SK-N-SH (cell line): Measurements from ENCODE around the gene OR10G3. TPM values are rescaled to one million over a fixed set of nuclear protein-coding genes. Genes with fewer than 3 reads are reported as not detected.

ENCODE experiments used
- CTCF ChIA-PET: fragments of 300-600, 350-600 bp; formaldehyde crosslinking; extraction: SDS; loops from one replicate; lab custom pipeline; 2021; lab: Yijun Ruan, JAX
- POLR2A ChIA-PET: fragments of 350-600 bp; sonication (Branson Sonifier 250); formaldehyde crosslinking; extraction: SDS; loops from one replicate; lab custom pipeline; 2020; ENCODE audit warnings: antibody characterized with exemption, inconsistent platforms; lab: Yijun Ruan, JAX
- DNase-seq: peaks from one replicate; pipeline ENCODE4 v3.0.0; 2012
- H2AFZ ChIP-seq: fragments of 200-600 bp; sonication (generic); 2 replicates; pipeline ENCODE4 v1.8.1; 2016; ENCODE audit warnings: antibody characterized with exemption, mild to moderate bottlenecking, low read depth
- H3F3A ChIP-seq: fragments of 200-600 bp; sonication (generic); replicated peaks from 2 replicates; pipeline ENCODE3; 2016; ENCODE audit warnings: antibody characterized with exemption, mild to moderate bottlenecking; ENCODE audit not compliant: insufficient read depth
- H3K27ac ChIP-seq, 2 experiments: fragments of 200-500 bp in 1 of 2; fragments of 200-600 bp in 1 of 2; sonication (Bioruptor generic) in 1 of 2; sonication (generic), shearing (Covaris generic) in 1 of 2; 2 replicates each; pipeline versions ENCODE4 v1.5.1 to v1.6.1; 2014 to 2016; ENCODE audit warnings: low read depth in 2 of 2, inconsistent platforms in 1 of 2, low read length in 1 of 2, mild to moderate bottlenecking in 1 of 2, mixed read lengths in 1 of 2
- H3K27me3 ChIP-seq: fragments of 200-600 bp; sonication (generic), shearing (Covaris generic); 2 replicates; pipeline ENCODE4 v1.6.1; 2016; ENCODE audit warnings: mixed run types; ENCODE audit not compliant: insufficient read depth
- H3K36me3 ChIP-seq, 2 experiments: fragments of 200-500 bp in 1 of 2; fragments of 200-600 bp in 1 of 2; sonication (Bioruptor generic) in 1 of 2; sonication (generic) in 1 of 2; replicated peaks in 1 of 2; 2 replicates each; pipeline versions ENCODE3 to v1.5.1; 2014 to 2016; ENCODE audit warnings: low read length in 1 of 2, mild to moderate bottlenecking in 1 of 2; ENCODE audit not compliant: insufficient read depth in 2 of 2, control insufficient read depth in 1 of 2
- H3K4me1 ChIP-seq, 2 experiments: fragments of 200-500 bp in 1 of 2; fragments of 200-600 bp in 1 of 2; sonication (Bioruptor generic) in 1 of 2; sonication (generic), shearing (Covaris generic) in 1 of 2; 2 replicates each; pipeline versions ENCODE4 v1.5.1 to v1.6.1; 2014 to 2016; ENCODE audit warnings: low read depth in 1 of 2, low read length in 1 of 2, mixed run types in 1 of 2; ENCODE audit not compliant: insufficient read depth in 2 of 2, control insufficient read depth in 1 of 2
- H3K4me2 ChIP-seq: fragments of 200-600 bp; sonication (generic), shearing (Covaris generic); 2 replicates; pipeline ENCODE4 v1.6.1; 2017; ENCODE audit warnings: mixed run types
- H3K4me3 ChIP-seq, 2 experiments: fragments of 200-500 bp in 1 of 2; fragments of 200-600 bp in 1 of 2; sonication (Bioruptor generic) in 1 of 2; sonication (generic), shearing (Covaris generic) in 1 of 2; 2 replicates each; pipeline versions ENCODE4 v1.5.1 to v1.8.1; 2014 to 2016; ENCODE audit warnings: low read depth in 2 of 2, inconsistent platforms in 1 of 2, low read length in 1 of 2, mild to moderate bottlenecking in 1 of 2, mixed read lengths in 1 of 2, moderate library complexity in 1 of 2
- H3K79me2 ChIP-seq: fragments of 200-600 bp; sonication (generic); 2 replicates; pipeline ENCODE4 v1.8.1; 2017; ENCODE audit warnings: mild to moderate bottlenecking; ENCODE audit not compliant: insufficient read depth
- H3K9ac ChIP-seq: fragments of 200-600 bp; sonication (generic); 2 replicates; pipeline ENCODE4 v1.6.1; 2017; ENCODE audit warnings: mixed run types
- H3K9me2 ChIP-seq: fragments of 200-600 bp; sonication (generic); 2 replicates; pipeline ENCODE4 v1.6.1; 2017; ENCODE audit warnings: mixed run types
- H3K9me3 ChIP-seq: fragments of 200-600 bp; sonication (generic); 2 replicates; pipeline ENCODE4 v1.6.1; 2017; ENCODE audit warnings: mixed run types, mild to moderate bottlenecking, moderate library complexity
- H4K20me1 ChIP-seq: fragments of 200-600 bp; sonication (generic); 2 replicates; pipeline ENCODE4 v1.6.1; 2017; ENCODE audit warnings: mild to moderate bottlenecking, mixed run types; ENCODE audit not compliant: insufficient read depth
- ELF1 ChIP-seq: IDR thresholded peaks from 2 replicates; pipeline ENCODE4 v1.4.0; 2012
- FOXJ3 ChIP-seq: sonication (generic); formaldehyde crosslinking; IDR thresholded peaks from 2 replicates; pipeline ENCODE4 v1.5.1; 2020; ENCODE audit warnings: mild to moderate bottlenecking, missing genetic modification reagents
- FOXM1 ChIP-seq: IDR thresholded peaks from 2 replicates; pipeline ENCODE4 v1.4.0; 2012; ENCODE audit warnings: low read depth, mild to moderate bottlenecking
- JUND ChIP-seq: IDR thresholded peaks from 2 replicates; pipeline ENCODE4 v1.4.0; 2012
- NFIC ChIP-seq: IDR thresholded peaks from 2 replicates; pipeline ENCODE4 v1.4.0; 2012; ENCODE audit warnings: borderline replicate concordance
- NRF1 ChIP-seq: IDR thresholded peaks from 2 replicates; pipeline ENCODE4 v1.6.1; 2012; ENCODE audit warnings: low read depth, mild to moderate bottlenecking, low read length
- POLR2AphosphoS5 ChIP-seq: IDR thresholded peaks from 2 replicates; pipeline ENCODE4 v1.6.1; 2012; ENCODE audit warnings: low read depth, low read length
- RAD21 ChIP-seq: IDR thresholded peaks from 2 replicates; pipeline ENCODE4 v1.6.1; 2012; ENCODE audit warnings: mild to moderate bottlenecking, low read length
- RFX5 ChIP-seq: IDR thresholded peaks from 2 replicates; pipeline ENCODE4 v1.6.1; 2012; ENCODE audit warnings: mild to moderate bottlenecking, improper control_type of control experiment, low read length
- RXRA ChIP-seq: IDR thresholded peaks from 2 replicates; pipeline ENCODE4 v1.4.0; 2012; ENCODE audit warnings: low read depth, mild to moderate bottlenecking, borderline replicate concordance
- SMC3 ChIP-seq: IDR thresholded peaks from 2 replicates; pipeline ENCODE4 v1.6.1; 2012; ENCODE audit warnings: low read depth, low read length, improper control_type of control experiment
- TCF12 ChIP-seq: IDR thresholded peaks from 2 replicates; pipeline ENCODE4 v1.4.0; 2012
- TEAD4 ChIP-seq: IDR thresholded peaks from 2 replicates; pipeline ENCODE4 v1.4.0; 2012; ENCODE audit warnings: mild to moderate bottlenecking, borderline replicate concordance; ENCODE audit not compliant: insufficient read depth
- WGBS: methylation state at CpG from one replicate; pipeline ENCODE4 v1.1.6; 2017; ENCODE audit warnings: low lambda C conversion rate; 5-methylcytosine and 5-hydroxymethylcytosine counted together
- polyA plus RNA-seq, 3 experiments: library from polyadenylated mRNA; depleted of rRNA; stranded (reverse); fragments of >200 nt; gene quantifications; 2 replicates each; pipeline ENCODE4 v1.2.3, GENCODE V29; 2012
- TF ChIP-seq, protein P1 (sequence below): IDR thresholded peaks from 2 replicates; pipeline ENCODE4 v1.6.1; 2012; ENCODE audit warnings: mild to moderate bottlenecking, low read depth, low read length, moderate library complexity
- TF ChIP-seq, protein P2 (sequence below): IDR thresholded peaks from 2 replicates; pipeline ENCODE4 v1.4.0; 2012; ENCODE audit warnings: low read depth
- TF ChIP-seq, protein P3 (sequence below): fragments of 150-350 bp; IDR thresholded peaks from 2 replicates; pipeline ENCODE4 v1.6.1; 2016; ENCODE audit warnings: mild to moderate bottlenecking, low read depth, low read length
- TF ChIP-seq, protein P4 (sequence below): IDR thresholded peaks from 2 replicates; pipeline ENCODE4 v1.4.0; 2012; ENCODE audit warnings: low read depth, borderline replicate concordance
- TF ChIP-seq, protein P5 (sequence below): IDR thresholded peaks from 2 replicates; pipeline ENCODE4; 2012

The OR10G3 gene
- polyA plus RNA-seq, 1 of the 3 experiments (the other 2 are of a cell fraction), result not detected

DNA sequence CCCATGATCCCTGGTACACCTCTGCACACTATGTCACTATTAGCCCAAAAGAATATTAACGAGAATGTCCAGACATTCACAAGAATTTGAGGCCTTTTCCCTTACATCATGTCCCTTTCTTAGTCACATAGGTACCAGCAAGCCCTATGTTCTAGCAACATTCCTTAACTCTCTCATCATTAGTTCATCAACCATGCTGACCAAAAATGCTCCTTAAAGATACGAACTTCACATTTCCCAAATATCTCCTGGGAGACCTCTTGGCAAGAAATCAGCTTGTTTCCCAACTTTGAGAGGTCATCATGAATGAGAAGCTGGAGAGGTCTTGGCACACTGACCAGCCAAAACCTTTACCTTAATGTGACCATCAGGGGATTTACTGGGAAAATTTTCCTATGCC lies 58.4 kb downstream of the OR10G3 start (continued):
- TF ChIP-seq, protein P1, sequence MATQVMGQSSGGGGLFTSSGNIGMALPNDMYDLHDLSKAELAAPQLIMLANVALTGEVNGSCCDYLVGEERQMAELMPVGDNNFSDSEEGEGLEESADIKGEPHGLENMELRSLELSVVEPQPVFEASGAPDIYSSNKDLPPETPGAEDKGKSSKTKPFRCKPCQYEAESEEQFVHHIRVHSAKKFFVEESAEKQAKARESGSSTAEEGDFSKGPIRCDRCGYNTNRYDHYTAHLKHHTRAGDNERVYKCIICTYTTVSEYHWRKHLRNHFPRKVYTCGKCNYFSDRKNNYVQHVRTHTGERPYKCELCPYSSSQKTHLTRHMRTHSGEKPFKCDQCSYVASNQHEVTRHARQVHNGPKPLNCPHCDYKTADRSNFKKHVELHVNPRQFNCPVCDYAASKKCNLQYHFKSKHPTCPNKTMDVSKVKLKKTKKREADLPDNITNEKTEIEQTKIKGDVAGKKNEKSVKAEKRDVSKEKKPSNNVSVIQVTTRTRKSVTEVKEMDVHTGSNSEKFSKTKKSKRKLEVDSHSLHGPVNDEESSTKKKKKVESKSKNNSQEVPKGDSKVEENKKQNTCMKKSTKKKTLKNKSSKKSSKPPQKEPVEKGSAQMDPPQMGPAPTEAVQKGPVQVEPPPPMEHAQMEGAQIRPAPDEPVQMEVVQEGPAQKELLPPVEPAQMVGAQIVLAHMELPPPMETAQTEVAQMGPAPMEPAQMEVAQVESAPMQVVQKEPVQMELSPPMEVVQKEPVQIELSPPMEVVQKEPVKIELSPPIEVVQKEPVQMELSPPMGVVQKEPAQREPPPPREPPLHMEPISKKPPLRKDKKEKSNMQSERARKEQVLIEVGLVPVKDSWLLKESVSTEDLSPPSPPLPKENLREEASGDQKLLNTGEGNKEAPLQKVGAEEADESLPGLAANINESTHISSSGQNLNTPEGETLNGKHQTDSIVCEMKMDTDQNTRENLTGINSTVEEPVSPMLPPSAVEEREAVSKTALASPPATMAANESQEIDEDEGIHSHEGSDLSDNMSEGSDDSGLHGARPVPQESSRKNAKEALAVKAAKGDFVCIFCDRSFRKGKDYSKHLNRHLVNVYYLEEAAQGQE, result no peak
- TF ChIP-seq FOXM1 (no peak), TCF12 (no peak), NFIC (no peak), JUND (no peak)
- TF ChIP-seq, protein P2, sequence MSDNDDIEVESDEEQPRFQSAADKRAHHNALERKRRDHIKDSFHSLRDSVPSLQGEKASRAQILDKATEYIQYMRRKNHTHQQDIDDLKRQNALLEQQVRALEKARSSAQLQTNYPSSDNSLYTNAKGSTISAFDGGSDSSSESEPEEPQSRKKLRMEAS, result no peak

DNA sequence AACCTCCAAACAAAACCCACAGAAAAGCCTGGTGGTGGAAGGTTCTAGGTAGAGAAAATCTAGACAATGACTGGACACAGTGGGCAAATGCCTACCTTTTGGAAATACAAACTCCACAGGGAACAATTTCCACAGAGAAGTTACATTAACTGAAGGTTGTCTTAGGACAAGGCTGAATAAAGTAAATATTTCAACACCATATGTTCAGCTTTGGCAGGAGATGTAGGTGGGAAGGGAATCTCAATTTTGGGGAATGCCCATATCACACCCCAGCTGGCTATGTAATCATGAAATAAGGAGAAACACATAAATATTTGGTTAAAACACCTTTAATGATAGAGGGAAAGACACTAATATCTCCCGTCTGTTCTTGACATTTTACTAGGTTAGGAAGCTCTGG lies 59.1 kb downstream of the OR10G3 start:
- DNase-seq, result no peak
- Histone ChIP-seq H3K79me2 (no peaks in the 10 kb centered on the region; the same call in 1 of the 2 replicates), H3K27me3 (no peaks in the 10 kb centered on the region), H3K36me3 (peaks cover 0 to 5% of the 10 kb centered on the region in 2 experiments), H3K4me2 (no peak overlapping the region), H4K20me1 (no peaks in the 10 kb centered on the region), H3K9me2 (no peaks in the 10 kb centered on the region), H3K9me3 (no peaks in the 10 kb centered on the region), H2AFZ (no peak overlapping the region), H3K4me1 (peaks cover 0 to 8% of the 10 kb centered on the region in 2 experiments; a peak in 1 of 4 replicates), H3F3A (no peaks in the 10 kb centered on the region), H3K9ac (no peak overlapping the region), H3K27ac (no peak overlapping the region), H3K4me3 (no peak overlapping the region)
- ChIA-PET CTCF (interaction anchor here (2.9 kb wide), 1 partner anchor 22 kb away, joined by 15 read pairs; no protein-coding TSS in a partner anchor), POLR2A (interaction anchor here (1.3 kb wide), 1 partner anchor 10 kb away, joined by 5 read pairs; the partner anchor contains the start of gene METTL3)
- 88% methylated on average over 1 of the region's 1 CpG for WGBS
- no peak for TF ChIP-seq TEAD4
- TF ChIP-seq, protein P3, sequence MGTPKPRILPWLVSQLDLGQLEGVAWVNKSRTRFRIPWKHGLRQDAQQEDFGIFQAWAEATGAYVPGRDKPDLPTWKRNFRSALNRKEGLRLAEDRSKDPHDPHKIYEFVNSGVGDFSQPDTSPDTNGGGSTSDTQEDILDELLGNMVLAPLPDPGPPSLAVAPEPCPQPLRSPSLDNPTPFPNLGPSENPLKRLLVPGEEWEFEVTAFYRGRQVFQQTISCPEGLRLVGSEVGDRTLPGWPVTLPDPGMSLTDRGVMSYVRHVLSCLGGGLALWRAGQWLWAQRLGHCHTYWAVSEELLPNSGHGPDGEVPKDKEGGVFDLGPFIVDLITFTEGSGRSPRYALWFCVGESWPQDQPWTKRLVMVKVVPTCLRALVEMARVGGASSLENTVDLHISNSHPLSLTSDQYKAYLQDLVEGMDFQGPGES, result no peak
- no peak for TF ChIP-seq ELF1
- TF ChIP-seq RFX5, result no peak
- no peak for TF ChIP-seq FOXJ3

DNA sequence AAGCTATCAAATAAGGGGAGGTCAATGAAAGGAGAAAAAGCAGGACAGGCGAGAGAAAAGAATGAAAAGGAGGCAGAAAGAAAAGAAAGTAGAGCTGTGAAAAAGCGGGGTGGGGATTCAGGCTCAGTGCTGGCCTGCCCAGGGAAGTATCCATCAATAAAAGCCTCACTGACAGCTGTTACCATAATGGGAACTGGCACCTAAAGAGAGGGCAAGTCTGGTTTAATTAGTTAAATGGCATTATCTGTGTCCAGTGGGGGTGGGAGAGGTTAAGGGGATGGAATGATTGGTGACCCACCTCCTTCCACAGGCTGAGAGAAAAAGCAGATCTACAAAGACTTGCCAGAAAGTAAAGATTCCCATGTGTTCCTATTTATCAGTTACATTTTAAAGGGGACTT lies 61.2 kb downstream of the OR10G3 start:
- Histone ChIP-seq H3K4me2 (no peak overlapping the region), H3K27me3 (no peaks in the 10 kb centered on the region), H3K27ac (no peak overlapping the region), H3K79me2 (no peaks in the 10 kb centered on the region), H3K4me1 (no peaks in the 10 kb centered on the region; a peak in 1 of 4 replicates), H3K4me3 (no peak overlapping the region), H3K36me3 (no peaks in the 10 kb centered on the region), H3K9me2 (no peaks in the 10 kb centered on the region), H3K9ac (no peak overlapping the region), H2AFZ (no peak overlapping the region), H3K9me3 (no peaks in the 10 kb centered on the region), H4K20me1 (no peaks in the 10 kb centered on the region), H3F3A (no peaks in the 10 kb centered on the region)
- ChIA-PET POLR2A (no interaction called here), CTCF (interaction anchor here (1.8 kb wide), 1 partner anchor 20 kb away, joined by 9 read pairs; no protein-coding TSS in a partner anchor)
- DNase-seq, result no peak
- TF ChIP-seq FOXM1, result no peak
- no peak for TF ChIP-seq SMC3
- TF ChIP-seq POLR2AphosphoS5, result no peak
- no peak for TF ChIP-seq RXRA
- TF ChIP-seq, protein P4, sequence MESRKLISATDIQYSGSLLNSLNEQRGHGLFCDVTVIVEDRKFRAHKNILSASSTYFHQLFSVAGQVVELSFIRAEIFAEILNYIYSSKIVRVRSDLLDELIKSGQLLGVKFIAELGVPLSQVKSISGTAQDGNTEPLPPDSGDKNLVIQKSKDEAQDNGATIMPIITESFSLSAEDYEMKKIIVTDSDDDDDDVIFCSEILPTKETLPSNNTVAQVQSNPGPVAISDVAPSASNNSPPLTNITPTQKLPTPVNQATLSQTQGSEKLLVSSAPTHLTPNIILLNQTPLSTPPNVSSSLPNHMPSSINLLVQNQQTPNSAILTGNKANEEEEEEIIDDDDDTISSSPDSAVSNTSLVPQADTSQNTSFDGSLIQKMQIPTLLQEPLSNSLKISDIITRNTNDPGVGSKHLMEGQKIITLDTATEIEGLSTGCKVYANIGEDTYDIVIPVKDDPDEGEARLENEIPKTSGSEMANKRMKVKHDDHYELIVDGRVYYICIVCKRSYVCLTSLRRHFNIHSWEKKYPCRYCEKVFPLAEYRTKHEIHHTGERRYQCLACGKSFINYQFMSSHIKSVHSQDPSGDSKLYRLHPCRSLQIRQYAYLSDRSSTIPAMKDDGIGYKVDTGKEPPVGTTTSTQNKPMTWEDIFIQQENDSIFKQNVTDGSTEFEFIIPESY, result no peak
- TF ChIP-seq RFX5, result no peak
- no peak for TF ChIP-seq RAD21
- TF ChIP-seq NRF1, result no peak
- TF ChIP-seq, protein P5, sequence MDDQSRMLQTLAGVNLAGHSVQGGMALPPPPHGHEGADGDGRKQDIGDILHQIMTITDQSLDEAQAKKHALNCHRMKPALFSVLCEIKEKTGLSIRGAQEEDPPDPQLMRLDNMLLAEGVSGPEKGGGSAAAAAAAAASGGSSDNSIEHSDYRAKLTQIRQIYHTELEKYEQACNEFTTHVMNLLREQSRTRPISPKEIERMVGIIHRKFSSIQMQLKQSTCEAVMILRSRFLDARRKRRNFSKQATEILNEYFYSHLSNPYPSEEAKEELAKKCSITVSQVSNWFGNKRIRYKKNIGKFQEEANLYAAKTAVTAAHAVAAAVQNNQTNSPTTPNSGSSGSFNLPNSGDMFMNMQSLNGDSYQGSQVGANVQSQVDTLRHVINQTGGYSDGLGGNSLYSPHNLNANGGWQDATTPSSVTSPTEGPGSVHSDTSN, result no peak
- 89% methylated on average over 2 of the region's 2 CpGs for WGBS
